ENCODE results near the gene GRM2.

The GRM2 gene

DNA sequence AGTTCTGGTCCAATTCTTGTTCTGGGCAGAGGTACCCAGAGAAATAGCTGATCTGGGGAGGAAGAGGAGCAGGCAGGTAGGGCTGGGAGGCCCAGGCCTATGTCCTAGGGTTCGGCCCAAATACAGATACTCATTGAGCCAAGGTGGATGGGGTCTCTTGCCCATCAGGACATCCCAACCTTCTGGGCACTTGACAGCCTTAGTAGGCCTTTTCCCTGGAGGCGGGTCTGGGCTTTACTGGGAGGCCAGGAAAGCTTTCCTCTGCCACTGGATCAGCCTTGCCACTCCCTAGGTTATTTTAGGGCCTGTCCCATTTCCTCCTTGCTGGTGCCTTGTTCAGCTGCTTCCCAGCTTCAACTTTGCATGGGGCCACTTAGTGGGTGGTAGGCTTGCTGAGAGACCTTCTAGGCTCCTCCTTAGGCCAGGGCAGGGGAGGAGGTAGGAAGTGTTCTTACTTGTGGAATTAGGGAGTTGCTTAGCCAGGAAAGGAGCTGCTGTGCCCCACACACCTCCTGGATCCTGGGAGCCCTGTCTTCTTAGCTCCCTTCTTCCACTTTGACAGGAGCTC lies 26.1 kb upstream of the GRM2 start:
- no peak for DNase-seq

DNA sequence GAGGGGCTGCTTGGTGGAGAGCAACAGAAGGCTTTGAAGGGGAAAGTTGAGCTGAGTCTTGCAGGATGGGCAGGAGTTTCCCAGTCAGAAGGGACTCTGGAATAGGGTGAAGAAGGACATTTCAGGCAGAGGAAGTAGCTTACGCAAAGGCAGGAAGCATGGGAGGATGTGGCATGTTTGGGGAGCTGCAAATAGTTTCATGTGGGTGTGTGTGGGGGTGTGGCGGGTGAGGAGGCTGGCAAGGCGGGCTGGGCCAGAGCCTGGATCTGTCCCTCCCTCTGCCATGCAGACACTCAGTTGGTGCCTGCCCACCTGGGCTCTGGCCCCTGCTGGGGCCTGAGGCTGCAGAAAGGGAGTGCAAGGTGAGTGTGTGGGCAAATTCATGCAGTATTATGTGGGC lies 25.4 kb upstream of the GRM2 start:
- no peak for DNase-seq

DNA sequence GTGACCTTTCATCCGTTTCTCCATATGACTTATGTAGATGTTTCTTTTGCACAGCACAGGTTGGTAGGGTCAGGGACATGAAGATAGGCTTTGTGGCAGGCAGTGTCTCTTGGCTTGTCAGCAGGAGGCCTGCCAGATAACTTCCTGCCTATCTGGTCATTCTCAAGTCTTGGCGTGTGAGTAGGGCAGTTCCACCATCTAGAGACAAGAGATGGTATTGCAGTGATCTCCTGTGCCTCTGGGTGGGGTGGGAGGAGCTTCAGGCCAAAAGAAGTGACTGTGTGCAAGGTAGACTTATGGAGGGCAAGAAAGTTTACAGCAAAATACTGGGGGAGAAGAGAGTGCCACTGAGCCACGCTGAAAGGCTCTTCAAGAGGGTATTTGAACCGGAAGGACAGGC lies 24.8 kb upstream of the GRM2 start:
- no peak for DNase-seq

DNA sequence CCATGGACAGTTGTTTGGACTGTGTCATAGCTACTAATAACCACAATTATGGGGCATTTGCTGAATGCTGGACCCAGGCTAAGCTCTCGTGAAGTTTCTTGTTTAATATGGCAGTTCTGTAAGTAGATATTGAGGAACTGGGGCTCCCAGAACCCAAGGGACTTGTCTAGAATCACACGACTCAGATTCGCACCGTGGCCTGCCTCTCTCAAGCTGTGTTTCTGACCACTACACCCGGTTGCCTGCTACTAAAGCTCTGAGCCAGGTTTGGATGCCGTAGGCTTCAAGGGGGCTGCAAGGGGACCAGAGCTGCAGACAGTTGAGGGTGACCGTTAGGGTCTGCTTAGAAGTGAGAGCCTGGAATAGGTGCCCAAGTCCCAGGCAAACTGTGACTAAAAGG lies 24.3 kb upstream of the GRM2 start:
- no peak for DNase-seq

DNA sequence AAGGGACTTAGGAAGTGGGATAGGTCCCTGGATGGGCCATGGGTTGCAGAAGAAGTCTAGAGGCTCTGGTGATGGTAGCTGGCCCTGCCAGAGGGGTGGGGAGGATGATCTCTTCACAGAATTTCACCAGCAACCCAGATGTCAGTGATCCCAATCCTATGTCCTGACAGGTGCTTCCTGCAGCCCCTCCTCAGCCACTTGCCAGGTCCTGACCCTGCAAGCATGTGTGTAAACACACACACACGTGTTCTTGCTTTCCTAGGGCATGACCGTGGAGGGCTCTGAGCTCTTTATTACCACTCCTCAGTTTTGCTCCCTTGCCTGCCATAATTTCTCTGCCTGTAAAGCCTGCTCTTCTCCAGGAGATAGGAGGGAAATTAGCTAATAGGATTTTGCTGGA lies 23.3 kb upstream of the GRM2 start:
- DNase-seq = no peak

DNA sequence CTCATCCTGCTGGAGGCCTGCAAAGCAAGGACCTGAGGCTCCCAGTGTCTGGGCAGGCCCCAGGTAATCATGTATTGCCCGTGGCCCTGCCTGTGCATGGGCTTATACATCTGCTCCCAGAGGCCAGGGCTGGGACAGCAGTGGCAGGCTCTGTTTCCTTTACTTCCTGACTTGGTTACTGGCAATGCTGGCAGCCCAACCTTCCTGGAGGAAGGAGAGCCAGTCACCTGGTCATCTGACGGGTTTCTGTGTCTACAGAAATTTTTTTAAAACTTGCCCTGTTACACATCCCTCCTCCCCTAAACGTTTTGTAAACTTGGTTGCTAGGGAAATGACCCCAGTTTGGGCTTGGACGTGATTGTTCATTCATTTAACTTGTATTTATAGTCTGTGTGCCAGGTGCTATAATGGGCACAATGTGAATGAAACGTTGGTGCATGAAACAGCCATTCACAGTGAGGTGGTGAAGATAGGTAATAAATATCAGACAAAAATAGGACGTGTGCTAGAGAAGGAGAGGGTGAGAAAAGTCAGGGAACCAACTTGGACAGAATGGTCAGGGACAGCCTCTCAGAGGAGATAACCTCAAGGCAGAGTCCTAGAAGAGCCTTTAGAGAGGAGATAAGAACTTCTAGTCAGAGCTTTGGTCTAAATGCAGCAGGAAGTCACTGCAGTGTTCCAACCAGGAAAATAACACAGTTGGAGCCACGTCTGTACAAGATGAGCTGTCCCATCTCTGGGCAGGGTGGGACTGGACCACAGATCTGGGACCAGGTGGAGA lies 21.7 kb upstream of the GRM2 start:
- DNase-seq = no peak

DNA sequence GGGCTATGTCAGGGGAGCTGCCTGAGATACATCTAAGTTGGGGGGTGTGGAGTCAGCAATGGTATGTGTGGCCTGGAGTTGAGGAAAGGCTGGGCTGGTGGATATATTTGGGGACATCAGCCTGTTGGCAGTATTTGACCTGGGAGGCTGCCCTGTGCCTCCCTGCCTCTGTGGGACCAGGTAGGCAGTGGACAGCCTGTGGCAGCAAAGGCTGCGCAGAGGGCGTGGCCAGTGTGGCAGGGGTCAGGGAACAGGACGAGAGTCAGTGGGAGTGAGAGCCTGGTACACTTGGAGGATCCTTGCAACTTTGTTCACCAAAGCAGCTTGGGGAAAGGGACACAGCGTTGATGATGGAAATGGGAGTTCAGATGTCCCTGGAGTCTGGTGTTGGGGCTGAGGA lies 20.8 kb upstream of the GRM2 start:
- DNase-seq = no peak

DNA sequence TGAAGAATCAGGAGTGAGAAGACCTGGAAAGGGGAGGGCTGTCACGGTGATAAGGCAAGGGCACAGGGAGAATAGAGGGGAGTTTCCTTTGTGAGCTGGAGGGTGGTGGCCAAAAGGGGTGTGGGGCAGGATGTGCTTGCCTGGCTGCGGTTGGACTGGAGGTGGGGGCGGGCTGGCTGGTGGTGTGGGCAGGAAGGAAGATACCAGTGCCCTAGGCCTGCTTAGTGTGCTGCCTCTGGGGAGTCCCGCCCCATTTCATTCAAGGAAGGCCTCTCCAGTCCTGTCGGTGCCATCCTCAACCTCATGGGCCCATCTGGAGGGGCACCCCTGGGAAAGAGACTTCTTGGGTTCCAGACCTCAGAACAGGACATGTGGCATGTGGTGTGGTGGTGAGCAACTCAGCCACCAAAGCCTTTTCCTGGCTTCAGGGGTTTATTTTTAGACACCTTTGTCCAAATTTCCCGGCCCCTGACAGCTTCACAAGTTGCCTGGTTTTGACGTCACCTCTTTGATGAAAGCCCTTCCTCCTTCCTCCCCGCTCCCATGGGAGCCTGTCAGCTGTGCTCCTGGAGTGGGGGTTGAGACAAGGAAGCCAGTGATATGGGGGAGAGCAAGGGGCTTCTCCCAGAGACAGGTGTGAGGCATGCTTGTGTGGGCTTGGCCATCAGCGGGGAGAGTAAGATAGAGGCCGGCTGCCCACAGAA lies 20.2 kb upstream of the GRM2 start:
- DNase-seq = no peak

DNA sequence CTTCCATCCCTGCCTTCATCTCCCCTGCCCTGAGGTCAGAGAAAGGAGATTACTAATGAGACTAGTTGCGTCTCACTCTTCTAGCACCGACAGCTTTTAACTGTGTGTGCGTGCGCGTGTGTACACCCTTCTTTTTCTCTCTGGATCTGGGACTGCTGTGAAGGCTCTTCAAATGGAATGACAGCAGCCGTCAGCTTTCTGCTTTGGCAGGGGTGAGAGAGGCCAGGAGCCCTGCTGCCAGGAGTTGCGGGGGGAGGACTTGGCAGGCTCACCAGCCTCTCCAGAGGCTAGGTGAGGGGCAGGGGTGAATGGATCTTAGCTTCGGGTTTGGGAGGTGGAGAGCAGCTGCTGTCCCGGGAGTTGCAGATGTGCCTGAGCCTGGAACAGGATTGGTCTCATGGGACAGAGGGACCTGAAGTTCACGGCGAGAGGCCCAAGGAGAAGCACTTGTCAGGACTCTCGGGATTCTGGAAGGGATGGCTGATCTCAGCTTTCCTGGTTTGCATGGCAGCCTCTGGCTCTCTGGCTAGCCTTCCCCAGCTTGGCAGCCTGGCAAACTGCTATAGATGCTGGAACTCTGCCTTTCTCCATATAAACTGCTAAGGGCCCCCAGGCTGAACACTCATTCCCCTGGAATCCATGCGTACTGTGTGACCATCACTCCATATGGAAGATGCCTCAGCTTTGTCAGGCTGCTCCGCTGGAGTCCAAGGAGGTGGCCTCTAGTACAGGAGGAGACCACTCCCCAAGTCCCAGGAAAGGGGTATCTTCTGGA lies 19.2 kb upstream of the GRM2 start:
- peak; percentile 52 for DNase-seq

DNA sequence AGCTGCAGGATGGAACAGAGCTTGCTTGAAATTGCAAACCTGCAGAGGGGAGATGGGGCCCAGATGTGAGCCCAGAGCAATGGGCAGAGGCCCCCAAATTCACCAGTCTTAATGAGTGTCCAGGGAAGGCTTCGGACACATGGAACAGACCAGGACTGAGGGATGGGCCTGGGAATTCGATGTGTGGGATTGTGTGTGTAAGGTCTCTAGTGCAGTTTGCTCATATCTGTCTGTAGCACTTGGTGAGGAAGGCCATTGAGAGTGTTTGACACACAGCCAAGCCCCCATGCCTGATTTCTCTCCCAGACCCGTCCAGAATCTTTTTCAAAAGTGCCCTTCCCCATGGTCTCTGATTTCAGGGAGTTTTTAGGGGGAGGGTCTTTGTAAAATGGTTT lies 18.7 kb upstream of the GRM2 start:
- no peak for DNase-seq

DNA sequence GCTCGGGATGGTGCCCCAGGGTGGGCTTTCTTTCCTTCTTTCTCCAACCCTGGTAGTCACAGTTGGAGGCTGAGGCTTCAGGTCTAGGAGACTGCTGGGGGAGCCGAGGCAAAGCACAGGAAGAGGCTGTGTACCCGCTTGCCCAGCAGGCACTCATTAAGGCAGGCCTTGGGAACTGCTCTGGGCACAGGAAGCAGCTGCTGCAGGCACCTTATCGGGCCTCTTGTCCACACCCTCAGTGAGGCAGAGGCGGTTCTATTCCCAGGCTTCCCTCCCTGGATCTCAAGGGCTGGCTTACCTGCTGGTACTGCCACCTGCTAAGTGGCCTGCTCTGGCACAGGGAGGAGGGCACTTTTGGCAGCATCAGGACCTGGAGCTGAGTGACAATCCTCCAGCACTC lies 15.8 kb upstream of the GRM2 start:
- DNase-seq = no peak

DNA sequence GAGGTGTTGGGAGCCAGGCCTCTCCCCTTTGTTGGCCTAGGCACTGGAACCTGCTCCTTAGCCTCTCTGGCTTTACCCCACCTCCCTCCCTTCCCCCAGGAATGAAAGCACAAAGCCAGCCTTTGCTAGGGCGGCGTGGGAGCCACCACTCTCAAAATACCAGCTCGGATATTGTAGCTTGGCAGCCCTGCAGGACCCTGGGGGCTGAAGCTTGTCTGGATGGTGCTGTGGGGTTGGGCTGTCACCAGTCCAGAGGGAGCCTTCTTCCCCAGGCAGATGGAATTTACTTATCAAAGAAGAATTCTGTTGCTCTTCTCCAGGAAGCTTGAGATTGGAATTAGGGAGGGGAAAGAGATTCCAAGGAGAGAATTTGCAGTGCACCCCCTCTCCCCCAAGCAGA lies 14.9 kb upstream of the GRM2 start:
- DNase-seq = no peak

DNA sequence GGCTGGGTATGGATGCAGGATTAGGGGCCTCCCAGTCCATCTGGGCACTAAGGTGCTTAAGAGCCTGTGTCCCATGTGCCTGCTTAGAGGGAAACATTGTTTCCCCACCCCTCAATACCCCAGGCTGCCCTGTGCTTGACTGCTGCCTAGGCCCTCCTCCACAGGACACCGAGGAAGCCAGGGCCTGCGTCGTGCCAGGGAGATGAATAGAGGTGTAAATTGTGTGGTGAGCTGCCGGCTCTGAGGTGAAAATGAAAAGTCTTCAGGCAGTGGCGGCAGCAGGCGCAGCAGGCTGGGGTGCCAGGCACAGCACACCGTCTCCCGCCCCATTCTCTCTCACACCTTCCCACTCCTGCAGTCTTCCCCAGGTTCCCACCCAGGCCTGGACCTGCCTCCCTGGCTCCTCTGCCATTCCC lies 13.9 kb upstream of the GRM2 start:
- no peak for DNase-seq

DNA sequence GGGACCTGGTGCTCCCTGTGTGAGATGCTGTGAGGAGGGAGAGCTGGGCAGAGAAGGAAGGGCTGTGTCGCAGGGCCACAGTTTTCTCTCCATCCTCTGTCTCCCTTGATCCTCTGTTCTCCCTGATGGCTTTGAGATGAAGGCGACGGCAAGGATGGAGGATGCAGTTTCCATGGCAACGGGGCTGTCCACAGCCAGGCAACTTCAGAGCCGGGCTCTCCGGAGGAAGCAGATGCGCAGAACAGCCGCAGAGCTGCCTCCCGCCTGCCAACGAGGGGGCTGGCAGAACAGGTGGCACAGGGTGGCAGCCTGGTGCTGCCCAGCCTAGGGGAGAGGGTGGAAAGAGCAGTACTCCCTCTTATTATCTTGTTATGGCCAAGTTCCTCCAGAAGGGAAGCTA lies 9.9 kb upstream of the GRM2 start:
- no peak for DNase-seq

DNA sequence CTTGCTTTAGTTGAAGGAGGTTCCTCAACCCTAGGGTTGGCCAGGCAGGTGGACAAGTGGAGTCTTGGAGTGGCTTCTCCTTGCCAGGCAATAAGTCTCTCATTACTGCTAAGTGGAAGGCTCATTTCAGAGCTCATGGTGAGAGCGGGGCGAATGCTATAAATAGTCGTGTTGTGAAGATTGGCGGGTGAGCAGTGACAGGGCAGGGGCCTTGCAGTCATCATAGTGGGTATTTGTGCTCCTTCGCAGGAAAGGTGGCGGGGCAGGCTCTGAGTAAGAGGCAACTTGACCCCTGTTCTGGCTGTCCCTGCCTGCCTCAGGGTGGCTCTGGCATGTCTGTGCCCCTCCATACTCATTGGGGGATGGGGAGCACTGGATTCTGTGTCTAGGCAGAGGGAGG lies 8.7 kb upstream of the GRM2 start:
- DNase-seq = no peak

DNA sequence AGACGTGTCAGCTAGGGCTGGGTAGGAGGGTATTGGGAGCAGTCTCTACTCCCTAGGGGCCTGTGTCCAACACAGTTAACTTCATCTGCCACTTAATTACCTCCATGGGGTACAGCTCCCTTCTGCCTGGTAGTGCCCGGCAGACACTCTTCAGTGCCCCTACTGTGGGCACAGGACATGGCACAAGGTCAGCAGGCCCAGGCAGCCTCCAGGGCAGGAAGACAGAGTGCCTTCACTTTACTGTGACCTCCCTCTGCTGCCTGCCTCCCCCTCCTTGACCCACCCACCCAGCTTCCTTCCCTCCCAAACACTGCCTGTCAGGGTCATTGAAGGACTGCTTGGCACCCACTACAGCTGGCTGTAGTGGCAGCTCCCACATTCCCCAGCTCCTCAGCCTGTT lies 6.5 kb upstream of the GRM2 start:
- DNase-seq = no peak

DNA sequence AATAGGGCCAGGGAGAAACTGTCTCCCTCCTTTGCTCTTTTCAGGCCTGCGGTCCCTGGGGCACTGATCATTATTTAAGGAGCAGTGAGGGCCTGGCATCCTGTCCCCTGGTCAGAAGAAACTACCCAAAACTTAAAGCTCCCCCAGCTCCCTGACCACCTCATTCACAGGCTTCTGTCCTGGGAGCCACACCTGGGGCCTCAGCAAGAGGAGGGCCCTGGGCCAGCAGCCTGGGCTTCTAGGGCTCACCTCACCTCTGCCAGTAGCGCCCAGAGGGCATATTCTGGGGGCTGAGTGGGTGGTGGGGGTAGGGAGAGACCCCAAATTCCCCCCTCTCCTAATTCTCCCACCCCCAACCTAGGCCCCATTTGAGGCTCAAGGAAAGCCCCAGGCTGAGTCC lies 4.7 kb upstream of the GRM2 start:
- no peak for DNase-seq

DNA sequence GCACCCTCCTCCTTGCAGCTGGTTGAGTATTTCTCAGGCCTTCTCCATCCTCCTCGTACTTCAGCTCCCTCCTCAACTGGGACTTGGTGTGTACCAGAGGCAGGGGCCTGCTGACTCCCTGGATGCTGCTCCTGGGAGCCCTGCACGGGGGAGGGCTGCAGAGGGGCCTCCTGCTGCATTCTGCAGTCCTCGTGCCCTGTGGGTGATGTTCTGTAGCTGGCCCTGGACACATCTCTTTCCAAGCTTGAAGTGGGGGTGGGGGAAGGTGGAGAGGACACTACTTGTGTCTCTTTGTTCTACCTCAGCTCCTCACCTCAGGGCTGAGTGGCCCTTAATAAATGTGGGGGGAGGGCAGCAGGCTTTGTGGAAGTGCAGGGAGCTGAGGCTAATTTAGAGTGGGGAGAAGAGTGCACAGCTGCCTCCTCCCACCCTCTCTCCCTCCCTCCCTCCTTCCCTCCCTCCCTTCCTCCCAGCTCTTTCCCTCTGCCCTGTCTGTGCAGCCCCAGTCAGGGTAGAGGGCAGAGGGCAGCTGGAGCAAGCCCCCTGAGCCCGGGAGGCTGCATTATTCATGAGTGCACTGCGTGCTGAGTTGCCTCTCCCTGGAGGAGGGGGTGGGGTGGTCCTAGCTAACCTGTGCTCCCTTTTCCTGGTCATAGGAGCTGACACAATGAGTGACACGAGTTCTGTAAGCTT lies 3.7 kb upstream of the GRM2 start:
- no peak for DNase-seq

DNA sequence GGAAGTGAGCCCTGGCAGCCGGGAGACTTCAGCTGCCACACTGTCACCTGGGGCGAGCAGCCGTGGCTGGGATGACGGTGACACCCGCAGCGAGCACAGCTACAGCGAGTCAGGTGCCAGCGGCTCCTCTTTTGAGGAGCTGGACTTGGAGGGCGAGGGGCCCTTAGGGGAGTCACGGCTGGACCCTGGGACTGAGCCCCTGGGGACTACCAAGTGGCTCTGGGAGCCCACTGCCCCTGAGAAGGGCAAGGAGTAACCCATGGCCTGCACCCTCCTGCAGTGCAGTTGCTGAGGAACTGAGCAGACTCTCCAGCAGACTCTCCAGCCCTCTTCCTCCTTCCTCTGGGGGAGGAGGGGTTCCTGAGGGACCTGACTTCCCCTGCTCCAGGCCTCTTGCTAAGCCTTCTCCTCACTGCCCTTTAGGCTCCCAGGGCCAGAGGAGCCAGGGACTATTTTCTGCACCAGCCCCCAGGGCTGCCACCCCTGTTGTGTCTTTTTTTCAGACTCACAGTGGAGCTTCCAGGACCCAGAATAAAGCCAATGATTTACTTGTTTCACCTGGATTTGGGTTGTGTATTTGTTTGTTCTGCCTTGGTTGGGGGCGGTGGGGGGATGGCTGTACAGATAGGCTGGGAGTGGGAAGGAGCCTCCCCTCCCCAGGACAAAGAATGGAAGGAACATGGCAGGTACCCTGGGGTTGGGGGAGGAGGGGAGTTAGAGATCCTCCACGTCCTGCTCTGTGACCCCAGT lies 2.9 kb upstream of the GRM2 start:
- DNase-seq = no peak

DNA sequence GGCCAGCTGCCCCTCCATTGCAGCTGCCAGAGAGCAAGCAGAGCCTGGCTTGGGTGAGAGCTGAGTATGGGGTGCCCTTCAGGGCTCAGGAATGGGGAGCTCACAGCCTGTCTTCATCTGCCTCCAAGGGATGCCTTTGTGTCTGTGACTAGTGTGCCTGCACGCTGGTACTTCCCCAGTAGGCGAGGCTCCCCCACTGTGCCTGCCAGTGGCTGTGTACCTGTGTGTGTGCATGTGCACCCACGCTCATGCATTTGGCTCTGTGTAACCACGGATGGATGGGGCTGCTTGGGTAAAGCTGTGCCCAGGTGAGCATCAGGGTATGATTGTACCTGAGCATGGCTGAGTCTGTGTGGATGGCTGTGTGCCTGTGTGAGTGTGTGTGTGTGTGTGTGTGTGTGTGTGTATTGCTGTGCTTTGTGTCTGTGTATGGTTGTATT lies 2.3 kb upstream of the GRM2 start:
- no peak for DNase-seq

DNA sequence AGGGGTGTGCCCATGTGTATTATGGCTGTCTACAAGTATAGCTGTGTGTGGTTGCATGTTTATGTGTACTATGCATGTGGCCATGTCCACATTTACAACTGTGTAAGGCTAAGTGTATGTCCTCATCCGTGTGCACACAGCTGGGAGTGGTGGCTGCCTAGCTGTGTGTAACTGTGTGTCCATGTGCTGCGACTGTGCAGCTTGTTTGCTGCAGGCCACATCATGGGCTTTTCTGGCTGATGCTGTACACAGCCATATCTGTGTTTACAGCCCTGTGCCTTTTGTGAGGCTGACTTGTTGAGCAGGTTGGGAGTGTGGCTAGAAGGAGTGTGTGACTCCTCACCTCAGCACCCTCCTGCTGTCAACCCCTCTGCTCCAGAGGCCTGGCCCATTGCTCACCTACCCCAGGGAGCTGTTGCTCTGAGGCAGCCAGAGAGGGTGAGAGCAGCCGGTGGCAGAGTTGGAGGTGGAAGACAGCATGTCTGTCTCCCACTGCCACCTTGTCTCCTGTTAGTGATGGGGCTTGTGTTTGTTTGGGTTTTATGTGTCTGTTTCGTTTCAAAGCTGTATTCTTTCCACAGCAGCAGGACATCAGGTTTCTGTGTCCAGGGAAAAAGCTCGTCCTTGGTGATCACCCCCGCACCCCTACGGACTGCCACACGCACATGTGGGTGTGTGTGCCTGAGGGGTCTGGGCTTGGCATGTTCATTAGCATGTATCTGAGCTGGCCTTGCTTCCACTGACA lies 1.4 kb upstream of the GRM2 start:
- DNase-seq = no peak
